OCI-LY7 (cell line): ENCODE data around the gene ZMYND11. TPM values are rescaled to one million over a fixed set of nuclear protein-coding genes. Genes with fewer than 3 reads are reported as not detected.

Experiments used
- BruUV-seq: library from RNA; stranded (reverse); fragments of 400-500 nt; replicated peaks from 2 replicates; lab custom pipeline; 2021; lab: Mats Ljungman, UMichigan
- CTCF ChIA-PET: fragments of 300-600 bp; sonication (Branson Sonifier 250); formaldehyde crosslinking; loops from one replicate; lab custom pipeline; 2022; ENCODE audit warnings: antibody characterized with exemption; ENCODE audit not compliant: unreplicated experiment; lab: Charles Lee
- POLR2A ChIA-PET: fragments of 300-600 bp; sonication (Branson Sonifier 250); formaldehyde crosslinking; loops from one replicate; lab custom pipeline; 2022; ENCODE audit warnings: antibody characterized with exemption; lab: Charles Lee
- DNase-seq: peaks from one replicate; pipeline ENCODE4 v3.0.0-alpha.2; 2015; ENCODE audit warnings: low spot score
- H2AFZ ChIP-seq: fragments of 200-600 bp; sonication (generic), shearing (Covaris generic); 2 replicates; pipeline ENCODE4 v1.6.1; 2014; ENCODE audit warnings: mild to moderate bottlenecking, antibody characterized with exemption, low read length, moderate library complexity
- H3K27ac ChIP-seq: fragments of 200-600 bp; sonication (generic); 2 replicates; pipeline ENCODE4 v1.5.1; 2014; ENCODE audit warnings: mixed run types, low read depth, mild to moderate bottlenecking, moderate library complexity, low read length, inconsistent platforms; ENCODE audit not compliant: poor library complexity, severe bottlenecking
- H3K36me3 ChIP-seq: fragments of 200-600 bp; sonication (generic); 2 replicates; pipeline ENCODE4 v1.6.1; 2014; ENCODE audit warnings: mild to moderate bottlenecking, antibody characterized with exemption, low read length, moderate library complexity, mixed read lengths; ENCODE audit not compliant: insufficient read depth
- H3K4me1 ChIP-seq: fragments of 200-600 bp; sonication (generic); 2 replicates; pipeline ENCODE4 v1.5.1; 2014; ENCODE audit warnings: mild to moderate bottlenecking, low read length; ENCODE audit not compliant: insufficient read depth, poor library complexity, severe bottlenecking
- H3K4me2 ChIP-seq: fragments of 200-600 bp; sonication (generic); 2 replicates; pipeline ENCODE4 v1.6.1; 2014; ENCODE audit warnings: mild to moderate bottlenecking, low read length
- H3K4me3 ChIP-seq: fragments of 200-600 bp; sonication (generic); 2 replicates; pipeline ENCODE4 v1.5.1; 2014; ENCODE audit warnings: mild to moderate bottlenecking, low read depth, low read length; ENCODE audit not compliant: poor library complexity, severe bottlenecking
- H3K79me2 ChIP-seq: fragments of 200-600 bp; sonication (generic); 2 replicates; pipeline ENCODE4 v1.6.1; 2016; ENCODE audit warnings: low read depth, mild to moderate bottlenecking, low read length, moderate library complexity, mixed read lengths; ENCODE audit not compliant: insufficient read depth
- H3K9me2 ChIP-seq: fragments of 200-600 bp; sonication (generic); 2 replicates; pipeline ENCODE4 v1.6.1; 2016; ENCODE audit warnings: mild to moderate bottlenecking, low read length, mixed read lengths; ENCODE audit not compliant: insufficient read depth
- H3K9me3 ChIP-seq: fragments of 200-600 bp; sonication (generic); 2 replicates; pipeline ENCODE4 v1.6.1; 2014; ENCODE audit warnings: mild to moderate bottlenecking, mixed run types, low read length, mixed read lengths
- H4K20me1 ChIP-seq: fragments of 200-600 bp; sonication (generic); 2 replicates; pipeline ENCODE4 v1.6.1; 2014; ENCODE audit warnings: mild to moderate bottlenecking, antibody characterized with exemption, low read length, moderate library complexity, mixed read lengths; ENCODE audit not compliant: insufficient read depth
- EZH2phosphoT487 ChIP-seq: fragments of 200-600 bp; sonication (generic); IDR thresholded peaks from 2 replicates; pipeline ENCODE4 v1.6.1; 2018; ENCODE audit warnings: low read depth, borderline replicate concordance, mild to moderate bottlenecking, mixed run types, antibody characterized with exemption, low read length, moderate library complexity, mixed read lengths
- intact Hi-C: fragments of 100-400 bp; cut with micrococcal nuclease; formaldehyde crosslinking; loops from one replicate; pipeline ENCODE4 v1.10.0; 2022; ENCODE audit not compliant: unreplicated experiment
- total RNA-seq, 2 experiments: library from RNA; depleted of rRNA in 1 of 2; stranded (reverse); fragments of >200 nt in 1 of 2; shearing (Covaris generic) in 1 of 2; gene quantifications; 2 replicates each; pipeline ENCODE4 v1.2.3, GENCODE V29; 2014 to 2022
- TF ChIP-seq, protein P1 (sequence below): fragments of 200-600 bp; sonication (generic); conservative IDR thresholded peaks from 2 replicates; pipeline ENCODE4 v1.5.1; 2014; ENCODE audit warnings: mild to moderate bottlenecking, antibody characterized with exemption, low read length, moderate library complexity, mixed read lengths

The ZMYND11 gene
- total RNA-seq, 2 experiments from 2014 or later, result 4.0 to 5.5 TPM

DNA sequence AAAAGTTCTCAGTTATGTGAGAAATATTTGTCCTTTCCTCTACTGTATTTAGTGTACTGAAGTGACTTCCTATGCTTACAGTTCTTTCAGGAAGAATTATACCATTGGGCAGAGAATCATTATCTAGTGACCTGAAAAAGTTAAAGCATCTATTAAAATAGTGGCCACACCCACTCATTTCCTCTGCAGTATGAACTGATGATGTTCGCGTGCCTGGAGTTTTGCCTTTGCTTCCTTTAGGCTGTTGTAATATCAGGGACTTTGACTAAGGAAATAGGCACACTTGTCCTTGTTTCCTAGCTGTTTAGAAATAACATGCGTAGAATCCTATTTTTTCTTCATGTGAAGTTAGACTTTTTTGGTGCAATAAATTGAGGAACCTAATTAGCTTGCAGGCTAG lies 100.7 kb downstream of the ZMYND11 start:
- Histone ChIP-seq H3K4me2 (no peak overlapping the region), H2AFZ (no peak overlapping the region), H4K20me1 (no peaks in the 10 kb centered on the region), H3K27ac (no peak overlapping the region), H3K9me3 (no peaks in the 10 kb centered on the region), H3K9me2 (no peaks in the 10 kb centered on the region), H3K4me3 (no peak overlapping the region), H3K4me1 (peaks cover 5% of the 10 kb centered on the region), H3K36me3 (no peaks in the 10 kb centered on the region), H3K79me2 (no peaks in the 10 kb centered on the region)
- TF ChIP-seq, protein P1, sequence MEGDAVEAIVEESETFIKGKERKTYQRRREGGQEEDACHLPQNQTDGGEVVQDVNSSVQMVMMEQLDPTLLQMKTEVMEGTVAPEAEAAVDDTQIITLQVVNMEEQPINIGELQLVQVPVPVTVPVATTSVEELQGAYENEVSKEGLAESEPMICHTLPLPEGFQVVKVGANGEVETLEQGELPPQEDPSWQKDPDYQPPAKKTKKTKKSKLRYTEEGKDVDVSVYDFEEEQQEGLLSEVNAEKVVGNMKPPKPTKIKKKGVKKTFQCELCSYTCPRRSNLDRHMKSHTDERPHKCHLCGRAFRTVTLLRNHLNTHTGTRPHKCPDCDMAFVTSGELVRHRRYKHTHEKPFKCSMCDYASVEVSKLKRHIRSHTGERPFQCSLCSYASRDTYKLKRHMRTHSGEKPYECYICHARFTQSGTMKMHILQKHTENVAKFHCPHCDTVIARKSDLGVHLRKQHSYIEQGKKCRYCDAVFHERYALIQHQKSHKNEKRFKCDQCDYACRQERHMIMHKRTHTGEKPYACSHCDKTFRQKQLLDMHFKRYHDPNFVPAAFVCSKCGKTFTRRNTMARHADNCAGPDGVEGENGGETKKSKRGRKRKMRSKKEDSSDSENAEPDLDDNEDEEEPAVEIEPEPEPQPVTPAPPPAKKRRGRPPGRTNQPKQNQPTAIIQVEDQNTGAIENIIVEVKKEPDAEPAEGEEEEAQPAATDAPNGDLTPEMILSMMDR, result no peak
- no peak for TF ChIP-seq EZH2phosphoT487
- ChIA-PET POLR2A (no interaction called here), CTCF (no interaction called here)
- BruUV-seq, result no TSS peak
- no peak for DNase-seq
- intact Hi-C loops, result no loop called here

DNA sequence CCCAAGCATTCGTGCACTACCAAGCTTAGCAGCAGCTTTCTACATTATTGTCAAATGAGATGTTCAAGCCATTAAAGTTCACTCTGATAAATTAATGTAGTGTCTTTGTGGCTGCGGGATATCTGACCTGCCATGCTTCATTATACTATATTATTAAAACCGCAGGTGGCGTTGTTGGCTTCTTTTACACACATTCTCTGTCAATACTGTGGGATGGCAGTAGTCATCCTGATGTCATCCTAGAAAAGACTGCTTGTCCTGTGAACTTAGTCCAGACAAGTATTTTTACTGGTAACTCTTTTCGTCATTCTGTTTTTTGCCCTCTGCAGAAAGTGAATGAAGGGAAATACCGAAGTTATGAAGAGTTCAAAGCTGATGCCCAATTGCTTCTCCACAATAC lies 103.9 kb downstream of the ZMYND11 start:
- Histone ChIP-seq H3K4me2 (no peak overlapping the region), H3K36me3 (no peaks in the 10 kb centered on the region), H4K20me1 (no peaks in the 10 kb centered on the region), H3K4me1 (peaks cover 5% of the 10 kb centered on the region), H3K9me2 (no peaks in the 10 kb centered on the region), H3K4me3 (no peak overlapping the region), H3K9me3 (no peaks in the 10 kb centered on the region), H2AFZ (no peak overlapping the region), H3K79me2 (no peaks in the 10 kb centered on the region), H3K27ac (no peak overlapping the region)
- BruUV-seq, result no TSS peak
- ChIA-PET CTCF (no interaction called here), POLR2A (no interaction called here)
- TF ChIP-seq, protein P1, result peak; percentile 73
- no peak for TF ChIP-seq EZH2phosphoT487
- DNase-seq, result peak; percentile 53
- intact Hi-C loops, result no loop called here

DNA sequence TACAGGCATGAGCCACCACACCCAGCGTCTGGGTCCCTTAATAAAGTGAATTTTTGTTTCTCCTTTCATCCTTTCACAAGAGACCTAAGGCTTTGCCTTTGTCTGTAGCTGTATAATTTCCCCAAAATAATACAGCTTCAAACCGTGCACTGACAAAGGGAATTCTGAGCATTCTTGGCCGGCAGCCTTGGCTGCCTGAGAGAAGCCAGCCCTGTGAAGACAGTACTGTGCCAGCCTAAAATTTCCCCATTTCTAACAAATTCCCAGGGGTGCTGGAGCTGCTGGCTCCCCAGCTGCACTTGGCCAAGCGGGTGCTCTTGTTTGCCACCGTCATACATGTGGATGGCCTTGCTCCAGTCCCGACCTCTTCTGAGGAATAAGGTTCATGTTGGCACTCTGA lies 106.2 kb downstream of the ZMYND11 start:
- DNase-seq, result no peak
- no TSS peak for BruUV-seq
- intact Hi-C loops, result no loop called here
- H3K4me2 ChIP-seq, result no peak overlapping the region
- H3K27ac ChIP-seq, result no peak overlapping the region
- H3K79me2 ChIP-seq, result no peaks in the 10 kb centered on the region
- no peaks in the 10 kb centered on the region for H3K36me3 ChIP-seq
- ChIA-PET CTCF (no interaction called here), POLR2A (interaction anchor here (0.6 to 0.8 kb wide), 2 partner anchors 11 to 729 kb away, joined by 3 read pairs; no protein-coding TSS in a partner anchor)
- H4K20me1 ChIP-seq, result no peaks in the 10 kb centered on the region
- no peaks in the 10 kb centered on the region for H3K9me3 ChIP-seq
- H2AFZ ChIP-seq, result no peak overlapping the region
- H3K9me2 ChIP-seq, result no peaks in the 10 kb centered on the region
- TF ChIP-seq EZH2phosphoT487, result no peak
- TF ChIP-seq, protein P1, result no peak
- no peak overlapping the region for H3K4me3 ChIP-seq
- H3K4me1 ChIP-seq, result peaks cover 5% of the 10 kb centered on the region
